22Rv1 (cell line): Measurements from ENCODE around the gene PLCB4.

Experiments used
- ZFX ChIP-seq: fragments of 450-650 bp; IDR thresholded peaks from 2 replicates; pipeline ENCODE4 v1.6.1; 2017; ENCODE audit warnings: antibody characterized with exemption, borderline replicate concordance
- TF ChIP-seq, protein P1 (sequence below): fragments of 450-650 bp; IDR thresholded peaks from 2 replicates; pipeline ENCODE4 v1.5.1; 2017; ENCODE audit warnings: mild to moderate bottlenecking

DNA sequence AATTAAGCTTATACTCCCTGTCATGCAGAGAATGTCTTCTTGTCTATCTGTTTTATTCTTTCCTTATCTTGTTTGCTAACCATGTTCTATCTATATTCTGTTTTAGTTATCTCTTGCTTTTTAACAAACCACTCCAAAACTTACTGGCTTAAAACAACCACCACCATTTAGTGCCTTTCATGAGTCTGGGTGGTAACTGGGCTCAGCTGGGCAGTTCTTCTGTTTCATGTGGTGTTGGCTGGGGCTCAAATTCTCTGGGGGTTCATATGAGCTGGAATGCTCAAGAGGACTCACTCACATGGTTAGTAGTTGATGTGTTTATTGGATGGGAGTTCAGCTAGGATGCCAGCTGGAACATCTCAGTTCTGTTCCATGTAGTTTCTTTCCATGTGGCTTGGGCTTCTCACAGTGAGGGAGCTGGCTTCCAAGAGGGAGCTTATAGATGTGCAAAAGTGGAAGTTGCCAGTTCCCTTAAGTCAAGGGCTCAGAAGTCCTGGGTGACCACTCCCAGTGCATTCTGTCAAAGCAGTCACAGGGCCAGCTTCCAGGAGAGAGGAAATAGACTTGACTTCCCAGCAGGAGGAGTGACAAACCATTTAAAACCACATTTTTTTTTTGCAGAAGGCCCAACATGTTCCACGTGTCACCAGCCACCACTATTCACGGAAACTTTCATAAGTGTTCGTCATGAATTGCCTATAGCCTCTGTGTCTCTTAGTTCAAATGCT lies 70.4 kb downstream of the PLCB4 start:
- TF ChIP-seq, protein P1, sequence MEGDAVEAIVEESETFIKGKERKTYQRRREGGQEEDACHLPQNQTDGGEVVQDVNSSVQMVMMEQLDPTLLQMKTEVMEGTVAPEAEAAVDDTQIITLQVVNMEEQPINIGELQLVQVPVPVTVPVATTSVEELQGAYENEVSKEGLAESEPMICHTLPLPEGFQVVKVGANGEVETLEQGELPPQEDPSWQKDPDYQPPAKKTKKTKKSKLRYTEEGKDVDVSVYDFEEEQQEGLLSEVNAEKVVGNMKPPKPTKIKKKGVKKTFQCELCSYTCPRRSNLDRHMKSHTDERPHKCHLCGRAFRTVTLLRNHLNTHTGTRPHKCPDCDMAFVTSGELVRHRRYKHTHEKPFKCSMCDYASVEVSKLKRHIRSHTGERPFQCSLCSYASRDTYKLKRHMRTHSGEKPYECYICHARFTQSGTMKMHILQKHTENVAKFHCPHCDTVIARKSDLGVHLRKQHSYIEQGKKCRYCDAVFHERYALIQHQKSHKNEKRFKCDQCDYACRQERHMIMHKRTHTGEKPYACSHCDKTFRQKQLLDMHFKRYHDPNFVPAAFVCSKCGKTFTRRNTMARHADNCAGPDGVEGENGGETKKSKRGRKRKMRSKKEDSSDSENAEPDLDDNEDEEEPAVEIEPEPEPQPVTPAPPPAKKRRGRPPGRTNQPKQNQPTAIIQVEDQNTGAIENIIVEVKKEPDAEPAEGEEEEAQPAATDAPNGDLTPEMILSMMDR: no peak
- no peak for TF ChIP-seq ZFX
